Measurements from ENCODE around the gene THBD.
"Not testable (repeated sequence)": the region's sequence is repeated elsewhere in the genome, so short reads cannot be mapped to it uniquely, and the experiment has no call there.

The THBD gene

DNA sequence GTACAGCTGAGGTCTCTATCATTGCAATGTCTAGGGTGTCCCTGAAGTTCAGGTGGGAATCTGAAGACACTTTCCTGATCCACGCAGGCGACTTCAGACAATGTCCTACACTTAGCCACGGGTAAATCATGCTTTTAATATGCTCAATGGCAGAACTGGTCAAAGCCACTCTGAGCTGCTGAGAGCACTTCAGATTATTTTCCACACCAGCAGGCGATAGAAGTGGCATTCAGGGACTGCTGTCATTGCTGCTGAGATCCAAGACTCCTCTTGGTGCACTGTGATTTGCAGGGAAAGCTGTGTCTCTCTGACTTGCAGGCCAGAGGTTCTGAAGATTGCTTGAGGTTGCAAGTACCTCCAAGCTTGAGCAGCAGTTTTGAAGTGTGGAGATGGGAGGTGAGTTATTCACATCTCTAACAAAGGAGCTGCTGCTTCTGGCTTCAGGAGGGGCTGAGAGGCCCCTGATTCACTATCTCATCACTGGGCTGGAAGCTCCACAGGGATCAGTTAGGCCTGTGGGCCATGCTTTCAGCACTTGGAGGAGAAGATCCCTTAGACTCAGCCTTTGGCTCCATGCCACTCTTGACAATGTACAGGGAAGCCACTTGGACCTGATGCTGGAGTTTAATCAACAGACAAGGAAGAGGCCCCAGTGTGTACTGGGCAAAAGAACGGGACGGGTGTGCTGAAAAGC lies 17.3 kb downstream of the THBD start:
- no peak for DNase-seq

DNA sequence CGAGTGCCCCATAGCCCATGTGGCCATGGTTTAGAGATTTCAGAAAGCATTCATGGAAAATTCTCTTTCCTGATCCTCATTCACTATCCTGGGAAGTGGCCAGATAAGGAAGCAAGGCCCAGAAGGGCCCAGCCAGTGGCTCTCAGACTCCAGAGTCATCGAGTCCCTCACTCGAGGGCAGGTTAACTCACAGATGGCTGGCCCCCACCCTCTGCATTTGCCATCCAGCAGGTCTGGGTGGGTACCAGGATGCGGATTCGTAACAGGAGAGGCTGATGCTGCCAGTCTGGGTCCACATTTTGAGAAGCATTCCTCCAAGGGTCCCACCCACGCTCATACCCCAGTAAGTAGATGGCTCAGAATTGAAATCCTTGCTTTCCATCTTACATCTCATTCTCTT lies 18.1 kb downstream of the THBD start:
- no peak for DNase-seq

DNA sequence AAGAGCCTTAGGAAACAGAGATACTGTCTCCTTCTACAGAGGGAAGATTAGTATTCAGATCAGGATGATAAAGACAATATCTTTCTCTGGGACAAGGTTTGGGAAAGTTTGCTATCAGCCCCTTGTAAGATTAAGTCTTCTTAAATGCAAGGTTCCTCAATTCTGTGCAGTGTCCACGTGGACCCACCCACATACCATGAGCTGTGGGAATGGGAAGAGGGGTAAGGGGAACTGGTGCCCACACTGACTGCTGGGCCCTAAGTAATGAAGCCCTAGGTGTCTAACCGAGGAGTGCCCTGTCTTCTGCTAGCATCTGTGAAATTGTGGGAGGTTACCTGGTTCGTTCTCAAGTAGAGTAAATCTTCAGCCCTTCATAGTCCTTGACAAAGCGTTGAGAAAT lies 20.1 kb downstream of the THBD start:
- DNase-seq: no peak

DNA sequence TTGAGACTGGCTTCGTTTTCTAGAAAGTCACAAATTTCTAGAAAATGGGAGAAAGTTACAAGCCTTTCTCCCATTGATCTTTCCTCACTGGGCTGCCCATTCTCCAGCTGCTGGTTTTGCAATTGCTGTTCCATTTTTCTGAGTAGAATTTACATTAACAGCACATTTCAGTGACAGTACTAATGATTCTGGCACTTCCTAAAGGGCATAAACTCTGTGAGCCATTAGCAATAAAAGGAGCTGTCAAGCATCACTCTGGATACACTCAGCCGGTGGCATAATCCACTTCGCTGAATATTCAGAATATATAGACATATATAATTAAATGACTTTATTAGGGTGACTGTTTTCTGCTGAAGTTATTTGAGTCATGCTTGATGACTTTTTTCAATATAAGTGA lies 21.1 kb downstream of the THBD start:
- no peak for DNase-seq

DNA sequence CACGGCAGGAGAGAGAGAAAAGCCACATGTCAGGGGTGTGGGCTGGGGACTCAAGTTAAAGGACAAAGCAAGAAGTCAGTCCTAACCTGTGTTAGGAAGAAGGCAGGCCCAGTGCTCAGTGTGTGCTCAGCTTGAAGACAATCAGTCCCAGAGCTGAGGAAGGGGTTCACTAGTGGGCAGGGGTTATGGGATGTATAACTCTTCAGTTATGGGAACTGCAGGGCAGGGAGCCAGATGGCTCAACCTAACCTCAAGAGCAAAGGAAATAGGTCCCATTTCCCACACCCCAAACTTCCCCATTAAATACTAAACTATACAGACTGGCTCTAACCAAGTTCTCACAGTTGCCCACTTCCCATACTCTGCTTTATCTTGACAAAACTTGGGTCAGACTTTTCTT lies 21.8 kb downstream of the THBD start:
- no peak for DNase-seq

DNA sequence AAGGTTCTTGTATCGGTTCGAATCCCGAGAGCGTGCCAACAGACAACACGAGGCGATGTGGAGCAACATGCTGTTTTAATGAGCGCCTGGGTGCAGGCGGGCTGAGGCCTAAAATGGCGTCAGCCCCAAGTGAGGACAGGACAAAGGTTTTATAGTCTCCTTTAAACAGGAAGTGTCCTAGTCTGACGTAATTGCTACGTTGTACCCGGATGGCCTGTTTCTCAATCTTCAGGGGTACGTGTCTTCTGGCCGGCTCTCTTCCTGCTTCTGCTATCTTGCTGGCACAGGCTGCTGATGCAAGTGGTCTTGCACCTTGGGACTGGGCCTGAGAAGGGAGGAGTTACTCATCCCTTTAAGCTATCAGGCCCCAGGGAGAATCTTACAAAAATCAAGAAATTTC lies 24.0 kb downstream of the THBD start:
- not testable (repeated sequence) for DNase-seq

DNA sequence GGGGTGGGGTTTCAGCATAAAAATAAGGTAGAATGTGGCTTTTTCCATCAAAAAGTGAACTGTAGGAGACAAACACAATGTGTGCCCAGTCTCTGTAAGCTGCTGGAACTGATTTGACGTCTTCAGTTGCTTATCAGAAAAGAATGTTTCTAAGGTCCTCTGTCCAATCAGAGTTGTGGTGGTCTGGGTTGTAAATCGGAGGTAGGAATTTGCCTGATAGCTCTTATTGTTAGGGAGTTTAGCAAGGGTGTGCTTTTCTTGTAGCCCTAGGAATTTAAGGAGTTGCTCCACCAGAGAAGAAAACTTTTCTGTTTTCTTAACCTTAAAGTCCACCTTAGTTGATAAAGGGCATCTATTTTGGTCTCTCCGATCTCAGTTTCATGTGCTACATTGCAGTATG lies 24.8 kb downstream of the THBD start:
- no peak for DNase-seq

DNA sequence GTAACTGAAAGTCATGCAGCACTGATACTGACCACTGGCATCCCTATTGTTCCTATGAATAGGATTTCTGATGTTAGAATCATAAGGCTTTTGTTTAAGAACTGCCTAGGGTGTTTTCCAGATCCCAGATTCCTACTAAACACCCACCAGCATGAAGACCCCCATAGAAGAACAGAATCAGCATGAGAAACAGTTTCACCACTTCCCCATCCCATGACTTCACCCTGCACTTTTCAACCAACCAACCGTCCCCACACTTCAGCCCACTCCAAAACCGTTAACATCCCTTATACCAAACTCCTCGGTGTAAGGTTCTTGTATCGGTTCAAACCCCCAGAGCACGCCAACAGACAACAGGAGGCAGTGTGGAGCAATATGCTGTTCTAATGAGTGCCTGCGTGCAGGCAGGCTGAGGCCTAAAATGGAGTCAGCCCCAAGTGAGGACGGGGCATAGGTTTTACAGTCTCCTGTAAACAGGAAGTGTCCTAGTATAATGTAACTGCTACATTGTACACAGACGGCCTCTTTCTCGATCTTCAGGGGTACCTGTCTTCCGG lies 25.8 kb downstream of the THBD start:
- DNase-seq: no peak

DNA sequence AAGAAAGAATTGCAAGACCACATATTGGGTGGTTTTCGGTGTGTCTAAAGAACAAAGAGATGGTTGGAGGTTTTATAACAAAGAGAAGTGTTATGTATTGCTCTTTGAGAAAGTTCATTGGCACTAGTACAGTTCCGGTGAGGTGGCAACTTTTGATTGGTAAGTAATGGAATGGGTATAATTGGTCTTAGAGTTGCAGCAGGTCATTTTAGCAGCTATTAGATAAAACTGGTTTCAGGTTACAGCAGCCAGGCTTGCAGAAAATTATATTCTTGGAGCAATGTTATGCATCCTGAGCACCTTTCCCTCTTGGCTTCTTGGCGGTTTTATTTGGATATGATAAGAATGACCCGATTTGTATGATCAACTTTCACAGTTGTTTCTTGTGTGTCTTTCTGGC lies 26.6 kb downstream of the THBD start:
- DNase-seq: no peak

DNA sequence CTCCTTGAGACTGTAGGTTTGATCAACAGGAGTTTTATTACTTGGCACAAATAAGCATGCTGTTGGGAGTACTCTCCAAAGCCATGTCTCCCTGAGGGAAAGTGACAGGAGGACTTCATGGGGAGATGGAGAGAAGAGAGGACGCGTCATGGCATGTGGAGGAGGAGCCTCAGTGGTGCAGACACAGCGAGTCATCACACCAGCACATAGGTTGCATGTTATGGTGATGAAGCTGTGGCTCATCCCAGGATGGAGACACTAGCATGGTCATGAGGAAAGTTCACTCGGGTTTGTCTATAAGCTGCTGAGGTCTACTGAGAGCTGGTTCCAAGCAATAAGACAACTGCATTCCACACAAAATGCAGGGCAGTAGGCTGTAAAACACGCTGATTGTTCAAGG lies 27.5 kb downstream of the THBD start:
- DNase-seq: no peak

DNA sequence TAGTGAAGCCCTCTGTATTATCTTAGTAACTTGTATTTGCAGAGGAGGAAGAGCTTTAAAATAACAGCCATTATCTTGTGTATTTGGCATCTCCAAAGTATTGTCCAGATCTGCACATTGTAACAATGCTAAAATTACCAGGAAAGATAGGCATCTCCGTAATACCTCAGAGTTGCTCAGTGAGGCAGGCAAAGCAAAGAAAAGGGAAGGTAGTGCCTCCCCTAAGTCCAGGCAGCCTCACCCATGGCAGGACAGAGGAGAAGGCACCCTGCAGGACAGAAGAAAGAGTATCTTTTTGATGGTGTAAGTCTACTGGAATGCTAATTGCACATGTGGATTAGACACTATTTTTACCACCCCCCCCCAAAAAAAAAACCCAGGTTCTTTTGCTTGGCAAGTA lies 27.9 kb downstream of the THBD start:
- no peak for DNase-seq

DNA sequence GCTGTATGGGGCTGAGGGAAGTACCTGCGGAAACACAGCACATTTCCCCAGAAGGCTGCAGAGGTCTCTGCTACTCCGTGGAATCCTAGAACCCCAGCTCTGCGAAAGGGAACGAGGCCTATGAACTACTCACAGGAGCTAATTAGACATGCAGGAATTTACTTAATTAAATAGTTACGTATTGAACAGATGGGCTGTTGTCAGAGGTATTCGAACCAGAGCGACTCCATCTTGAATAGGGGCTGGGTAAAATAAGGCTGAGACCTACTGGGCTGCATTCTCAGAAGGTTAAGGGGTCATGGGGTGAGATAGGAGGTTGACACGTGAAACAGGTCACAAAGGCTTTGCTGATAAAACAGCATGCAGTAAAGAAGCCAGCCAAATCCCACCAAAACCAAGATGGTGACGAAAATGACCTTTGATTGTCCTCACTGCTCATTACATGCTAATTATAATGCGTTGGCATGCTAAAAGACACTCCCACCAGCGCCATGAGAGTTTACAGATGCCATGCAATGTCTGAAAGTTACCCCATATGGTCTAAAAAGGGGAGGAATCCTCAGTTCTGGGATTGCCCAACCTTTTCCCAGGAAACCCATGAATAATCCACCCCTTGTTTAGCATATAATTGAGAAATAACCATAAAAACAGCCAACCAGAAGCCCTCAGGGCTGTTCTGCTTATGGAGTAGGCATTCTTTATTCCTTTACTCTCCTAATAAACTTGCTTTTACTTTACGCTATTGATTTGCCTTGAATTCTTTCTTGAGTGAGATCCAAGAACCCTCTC lies 29.0 kb downstream of the THBD start:
- DNase-seq: no peak

DNA sequence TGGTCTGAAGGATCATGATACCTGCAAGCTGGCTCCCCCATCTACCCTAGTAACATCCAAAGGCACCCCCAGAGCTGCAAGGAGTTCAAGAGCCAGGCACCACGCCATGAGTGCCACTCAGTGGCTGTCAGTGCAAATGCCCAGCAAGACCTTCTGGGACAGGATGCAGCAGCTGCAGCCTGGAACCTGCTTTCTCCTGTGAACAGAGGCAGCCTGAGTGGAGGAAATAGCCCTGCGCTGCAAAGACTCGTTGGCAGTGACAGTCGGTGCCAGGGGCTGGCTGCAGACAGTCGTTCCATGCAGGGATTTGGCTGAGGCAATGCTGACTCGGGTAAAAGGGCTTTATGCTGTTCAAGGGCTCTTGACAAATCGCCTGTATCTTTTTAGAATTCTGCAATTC lies 30.1 kb downstream of the THBD start:
- DNase-seq: no peak

DNA sequence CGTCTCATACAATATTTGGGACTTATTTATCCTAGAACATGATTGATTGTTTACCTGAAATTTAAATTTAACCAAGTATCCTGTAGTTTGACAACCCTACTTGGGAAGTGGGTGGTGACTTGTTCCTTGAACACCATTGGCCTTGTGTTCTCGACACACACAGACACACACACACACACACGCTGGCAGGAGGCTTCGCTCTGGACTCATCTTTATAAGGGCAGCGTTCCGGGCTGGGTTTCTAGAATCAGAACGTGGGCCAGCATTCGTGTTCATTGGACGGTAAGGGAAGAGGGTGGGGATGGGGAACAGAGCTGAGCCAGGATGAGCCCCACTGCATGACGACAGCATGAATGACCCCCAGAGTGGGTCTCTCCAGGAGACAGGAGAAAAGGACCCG lies 30.5 kb downstream of the THBD start:
- no peak for DNase-seq

DNA sequence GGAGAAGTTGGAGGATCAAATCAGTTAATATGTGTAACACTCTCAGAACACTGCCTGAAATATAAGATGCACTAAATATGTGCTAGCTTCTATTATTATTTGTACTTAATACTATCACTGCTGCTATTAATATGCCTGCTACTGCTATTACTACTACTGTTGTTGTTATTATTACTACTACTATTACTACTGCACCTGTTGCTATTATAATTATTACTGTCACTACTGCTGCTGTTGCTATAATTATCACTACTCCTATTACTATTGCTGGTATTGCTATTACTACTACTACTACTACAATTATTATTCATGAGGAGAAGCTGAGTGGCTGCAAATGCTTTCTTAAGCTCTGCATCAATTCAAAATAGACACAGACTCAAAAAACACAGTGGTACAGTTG lies 31.0 kb downstream of the THBD start:
- no peak for DNase-seq

DNA sequence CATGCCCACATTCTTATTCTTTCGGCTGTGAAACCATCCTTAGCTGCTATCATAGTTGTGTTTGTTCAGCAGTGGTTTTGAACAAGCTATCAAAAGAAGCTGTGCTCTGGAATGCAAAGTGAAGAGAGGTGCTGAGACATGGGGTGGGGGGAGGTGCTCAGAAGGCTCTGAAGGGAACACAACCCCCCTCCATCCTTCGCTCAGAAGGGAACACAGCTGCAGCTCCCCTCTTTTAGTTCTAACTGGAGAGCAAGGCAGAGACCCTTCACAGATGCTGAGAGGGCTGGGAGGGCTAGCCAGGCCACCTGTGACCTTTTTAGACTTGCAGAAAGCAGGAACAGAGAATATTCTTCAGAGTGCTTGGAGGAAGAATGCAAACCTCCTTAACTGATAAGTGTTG lies 32.0 kb downstream of the THBD start:
- no peak for DNase-seq

DNA sequence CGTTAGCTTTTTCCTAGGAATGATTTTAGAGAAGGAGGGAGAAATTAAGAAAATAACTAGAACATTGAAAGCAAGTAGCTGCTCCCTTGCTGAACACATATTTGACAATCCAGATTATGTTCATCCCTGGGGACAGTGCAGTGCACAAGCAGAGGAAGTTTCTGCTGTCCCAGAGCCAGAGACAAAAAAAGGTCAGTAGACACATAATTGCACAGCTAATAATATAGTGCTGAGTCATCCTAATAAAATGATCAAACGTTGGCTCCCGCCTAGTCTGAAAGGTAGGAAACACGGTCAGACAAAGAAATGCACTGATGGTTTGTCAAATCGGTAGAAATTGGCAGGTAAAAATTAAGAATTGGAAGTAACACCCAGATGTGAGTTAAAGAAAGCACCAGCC lies 36.0 kb downstream of the THBD start:
- DNase-seq: no peak

DNA sequence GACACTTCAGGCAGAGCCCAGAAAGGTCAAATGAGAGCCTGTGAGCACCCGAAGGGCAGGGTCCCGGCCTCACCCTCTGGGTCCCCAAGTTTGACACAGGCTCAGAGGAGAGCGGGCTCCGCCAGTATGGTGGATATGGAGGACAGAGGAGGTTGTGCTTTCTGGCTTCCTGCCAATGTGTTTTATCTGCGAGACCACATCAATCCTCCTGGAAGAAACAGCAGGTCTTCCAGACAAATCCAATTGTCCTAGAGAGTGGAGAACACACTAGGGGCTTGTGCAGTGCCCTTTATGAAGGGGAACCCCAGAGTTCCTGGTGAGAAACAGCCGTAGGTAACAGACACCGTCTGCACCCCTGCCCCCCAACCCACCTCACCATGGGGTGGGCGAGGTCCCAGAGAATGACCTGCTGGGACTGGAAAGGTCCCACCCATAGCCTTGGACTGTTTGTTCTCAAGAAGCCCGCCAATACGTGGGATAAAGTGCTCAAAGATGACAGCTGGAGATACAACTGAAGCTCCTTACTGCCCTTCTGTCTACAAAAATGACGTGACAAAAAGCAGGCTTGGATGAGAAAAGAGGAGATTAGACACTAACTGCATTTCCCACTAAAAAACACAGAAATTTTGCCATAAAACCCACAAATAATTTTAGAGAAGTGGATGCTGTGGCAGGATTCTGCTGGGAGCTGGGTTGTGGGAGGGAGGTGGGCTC lies 38.3 kb downstream of the THBD start:
- no peak for DNase-seq

DNA sequence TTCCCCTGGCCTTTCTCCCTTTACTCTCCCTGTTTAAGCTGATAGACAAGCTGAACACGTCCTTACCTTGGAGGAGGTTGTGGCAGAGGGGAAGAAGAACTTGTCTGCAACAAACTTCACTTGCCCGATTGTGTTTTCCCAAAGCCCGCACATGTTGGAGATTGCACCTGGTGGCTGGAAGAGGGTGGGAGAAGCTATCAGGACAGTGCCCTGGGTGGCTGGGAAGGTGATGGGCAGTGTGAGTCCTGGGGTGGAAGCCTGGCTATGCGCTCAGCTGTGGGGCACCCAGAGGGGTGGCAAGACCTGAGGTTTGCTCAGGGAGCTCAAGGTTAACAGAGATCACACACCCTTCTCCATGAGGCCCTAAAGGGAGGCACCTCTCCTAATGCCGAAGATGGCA lies 39.4 kb downstream of the THBD start:
- no peak for DNase-seq

DNA sequence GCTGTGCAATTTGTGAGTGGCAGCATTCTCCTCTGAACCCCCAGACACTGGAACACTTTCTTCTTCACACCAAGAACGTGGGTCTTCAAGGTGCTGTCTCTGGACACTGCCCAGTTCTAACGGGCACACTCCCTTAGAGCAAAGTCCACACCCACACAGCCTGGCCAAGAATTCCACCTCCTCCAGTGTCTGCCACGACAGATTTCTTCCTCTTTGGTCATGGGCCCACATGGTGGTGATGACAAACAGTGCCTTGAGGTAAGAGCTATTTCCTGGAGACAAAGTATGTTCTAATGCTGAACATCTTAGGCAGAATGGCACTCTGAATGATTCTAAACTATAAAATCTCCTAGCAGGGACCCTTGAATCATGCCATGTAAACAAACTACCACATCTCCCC lies 39.8 kb downstream of the THBD start:
- no peak for DNase-seq

DNA sequence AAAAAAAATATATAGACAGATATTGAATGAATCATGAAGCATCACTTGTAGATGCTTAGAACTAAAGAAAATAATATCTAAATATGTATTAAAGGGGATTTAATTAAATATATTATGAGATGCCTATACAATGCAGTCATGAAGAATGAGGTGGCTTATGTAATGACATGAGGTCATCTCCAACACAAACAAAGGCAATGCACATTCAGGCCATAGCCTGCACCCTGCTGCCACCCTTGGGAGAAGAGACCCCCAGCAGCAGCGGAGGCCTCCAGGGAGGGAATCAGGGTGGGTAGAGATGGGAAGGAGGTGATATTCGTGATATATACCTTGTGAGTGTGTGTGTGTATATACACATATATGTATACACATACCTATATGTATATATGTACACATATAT lies 40.8 kb downstream of the THBD start:
- DNase-seq: no peak

DNA sequence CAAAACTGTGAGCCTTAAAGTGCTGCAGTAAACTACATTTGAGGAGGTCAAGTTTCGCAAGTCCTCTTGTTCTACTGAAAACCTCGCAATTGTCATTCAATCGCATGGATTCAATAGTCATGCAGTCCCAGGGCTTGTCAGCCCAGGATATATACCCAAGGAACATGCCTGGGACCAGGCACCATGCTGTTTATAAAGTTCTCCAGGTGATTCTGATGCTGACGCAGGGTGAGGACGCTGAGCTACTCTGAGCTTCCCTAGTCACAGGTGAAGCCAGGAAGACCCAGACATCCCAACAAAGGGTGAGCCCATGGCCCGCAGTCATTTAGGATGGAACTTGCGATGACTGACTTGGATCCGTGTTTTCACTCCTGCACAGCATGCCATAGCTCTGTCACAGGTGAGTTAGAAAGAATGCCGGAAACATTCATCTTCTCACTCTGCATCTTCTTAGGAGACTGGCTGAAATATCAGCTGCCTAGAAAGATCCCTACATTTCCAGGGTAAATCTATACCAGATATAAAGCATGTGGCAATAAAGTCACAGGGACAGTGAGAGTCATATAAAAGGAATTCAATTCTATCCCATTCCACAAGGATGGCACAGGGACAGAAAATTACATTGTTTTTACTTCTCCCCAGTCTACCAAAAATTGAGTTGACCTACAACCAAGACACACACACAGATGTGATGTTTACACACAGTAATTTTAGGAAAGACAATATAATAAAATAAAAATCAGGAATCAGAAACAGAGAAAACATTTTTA lies 41.4 kb downstream of the THBD start:
- no peak for DNase-seq

DNA sequence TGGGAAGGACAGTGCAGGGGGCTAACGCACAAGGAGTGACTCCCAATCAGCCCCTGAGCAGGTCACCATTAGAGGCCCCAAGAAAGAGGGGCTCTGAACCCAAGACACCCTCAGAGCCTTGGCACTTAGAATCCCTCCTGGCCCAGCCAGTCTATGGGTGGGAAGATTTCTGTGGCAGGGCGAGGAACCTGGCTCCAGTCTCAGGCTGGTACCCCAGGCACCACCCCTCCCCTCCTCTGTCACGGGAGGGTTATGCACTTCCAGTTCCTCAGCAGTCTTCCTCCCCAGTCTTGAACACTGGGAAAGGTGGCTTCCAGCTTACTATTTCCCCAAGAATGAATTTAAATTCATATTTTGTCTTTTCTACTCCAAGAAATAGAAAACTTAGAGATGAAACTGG lies 42.0 kb downstream of the THBD start:
- no peak for DNase-seq
